ENCODE data around the gene DMBX1. TPM values are rescaled to one million over a fixed set of nuclear protein-coding genes. Genes with fewer than 3 reads are reported as not detected.

The DMBX1 gene
- total RNA-seq, 2 donors from 2014 or later = not detected

GRCh38 chr1:46522184-46522968, 32.7 kb downstream of the DMBX1 start:
- Histone ChIP-seq H3K27ac (no peak overlapping the region), H3K27me3 (no peaks in the 10 kb centered on the region), H3K4me1 (peaks cover 0 to 10% of the 10 kb centered on the region in 2 donors), H3K9me3 (no peaks in the 10 kb centered on the region), H3K4me3 (no peak overlapping the region), H3K36me3 (no peaks in the 10 kb centered on the region)
- peak; percentile 68 for DNase-seq (ENCODE audit: low spot score)
- no peak for TF ChIP-seq CTCF (IDR thresholded peaks at IDR 0.05)

GRCh38 chr1:46522969-46523320, 33.3 kb downstream of the DMBX1 start:
- Histone ChIP-seq H3K4me1 (peaks cover 0 to 10% of the 10 kb centered on the region in 2 donors), H3K36me3 (no peaks in the 10 kb centered on the region), H3K27me3 (no peaks in the 10 kb centered on the region), H3K27ac (no peak overlapping the region), H3K4me3 (no peak overlapping the region), H3K9me3 (no peaks in the 10 kb centered on the region)
- no peak for TF ChIP-seq CTCF (IDR thresholded peaks at IDR 0.05)
- DNase-seq (ENCODE audit: low spot score) = no peak

GRCh38 chr1:46523496-46524353, 34.1 kb downstream of the DMBX1 start:
- no peaks in the 10 kb centered on the region for H3K27me3 ChIP-seq
- no peak for DNase-seq (ENCODE audit: low spot score)
- H3K36me3 ChIP-seq = no peaks in the 10 kb centered on the region
- TF ChIP-seq CTCF (IDR thresholded peaks at IDR 0.05) = no peak
- H3K9me3 ChIP-seq = no peaks in the 10 kb centered on the region
- H3K4me1 ChIP-seq = peaks cover 0 to 10% of the 10 kb centered on the region in 2 donors
- no peak overlapping the region for H3K4me3 ChIP-seq
- H3K27ac ChIP-seq = no peak overlapping the region

GRCh38 chr1:46524843-46525242, 35.2 kb downstream of the DMBX1 start:
- Histone ChIP-seq H3K4me3 (no peak overlapping the region), H3K9me3 (no peaks in the 10 kb centered on the region), H3K4me1 (peaks cover 0 to 10% of the 10 kb centered on the region in 2 donors), H3K36me3 (no peaks in the 10 kb centered on the region), H3K27me3 (no peaks in the 10 kb centered on the region), H3K27ac (no peak overlapping the region)
- DNase-seq (ENCODE audit: low spot score) = no peak
- TF ChIP-seq CTCF (IDR thresholded peaks at IDR 0.05) = no peak

GRCh38 chr1:46525253-46525983, 35.8 kb downstream of the DMBX1 start:
- H3K36me3 ChIP-seq = no peaks in the 10 kb centered on the region
- no peak for TF ChIP-seq CTCF (IDR thresholded peaks at IDR 0.05)
- H3K27me3 ChIP-seq = no peaks in the 10 kb centered on the region
- no peak for DNase-seq (ENCODE audit: low spot score)
- no peak overlapping the region for H3K27ac ChIP-seq
- peaks cover 0 to 10% of the 10 kb centered on the region in 2 donors for H3K4me1 ChIP-seq
- no peaks in the 10 kb centered on the region for H3K9me3 ChIP-seq
- no peak overlapping the region for H3K4me3 ChIP-seq

All from right atrium auricular region (tissue), 2 donors.